ENCODE results near the gene WNK1. TPM values are rescaled to one million over a fixed set of nuclear protein-coding genes. Genes with fewer than 3 reads are reported as not detected.

Gene WNK1
- total RNA-seq, 2 experiments from 2014 or later, result 84.1 to 131 TPM

Small RNA genes within 50 kb of the gene (small RNA-seq; reads per million reads assigned to genes)
- not detected for gene RNU4ATAC16P

Other genes starting within 250 kb of the WNK1 start
- gene NINJ2, start 89.1 kb upstream of the WNK1 start, total RNA-seq (2014; rRNA removed; shearing (Covaris generic)), result 0.79 and 0.82 TPM in 2 replicates
- gene NINJ2, start 89.1 kb upstream of the WNK1 start, total RNA-seq (2022), result 3.5 and 4.4 TPM in 2 replicates
- 30.8 and 31.8 TPM in 2 replicates for gene RAD52, start 197.1 kb downstream of the WNK1 start, total RNA-seq (2014; rRNA removed; shearing (Covaris generic))
- 20.7 and 30.3 TPM in 2 replicates for gene RAD52, start 197.1 kb downstream of the WNK1 start, total RNA-seq (2022)
- 26.9 and 37.0 TPM in 2 replicates for gene ERC1, start 238.6 kb downstream of the WNK1 start, total RNA-seq (2014; rRNA removed; shearing (Covaris generic))
- 77.8 and 86.9 TPM in 2 replicates for gene ERC1, start 238.6 kb downstream of the WNK1 start, total RNA-seq (2022)